A549 (cell line): ENCODE measurements around the gene CNNM2.

Experiments used
- CEBPB ChIP-seq, 2 experiments: fragments of >200 bp in 1 of 2; sonication (Bioruptor Twin) in 1 of 2; formaldehyde crosslinking in 1 of 2; IDR thresholded peaks; 2 replicates each; pipeline ENCODE4 v1.6.1; 2012 to 2016
- CTCF ChIP-seq: fragments of >200 bp; sonication (Bioruptor Twin); formaldehyde crosslinking; IDR thresholded peaks from 3 replicates; pipeline ENCODE4 v1.5.1; 2016
- EHMT2 ChIP-seq: fragments of 200-600 bp; sonication (generic); IDR thresholded peaks from 2 replicates; pipeline ENCODE4 v1.6.1; 2016; ENCODE audit warnings: antibody characterized with exemption, low read depth, mild to moderate bottlenecking, moderate library complexity
- HDAC2 ChIP-seq: fragments of 200-600 bp; sonication (generic); IDR thresholded peaks from 2 replicates; pipeline ENCODE4 v1.6.1; 2016
- NPAS2 ChIP-seq: fragments of 250-450 bp; sonication (Bioruptor Pico); IDR thresholded peaks from 2 replicates; pipeline ENCODE4 v1.8.0; 2022; ENCODE audit warnings: mild to moderate bottlenecking, moderate library complexity, borderline replicate concordance
- PBX3 ChIP-seq: IDR thresholded peaks from 2 replicates; pipeline ENCODE4 v1.6.1; 2012
- POLR2A ChIP-seq: IDR thresholded peaks from 2 replicates; pipeline ENCODE4 v1.6.1; 2012; ENCODE audit warnings: mild to moderate bottlenecking, low read length
- RARB ChIP-seq: fragments of 250-450 bp; sonication (Bioruptor Pico); IDR thresholded peaks from 2 replicates; pipeline ENCODE4 v1.8.0; 2021; ENCODE audit warnings: mild to moderate bottlenecking, moderate library complexity
- REST ChIP-seq: fragments of 200-600 bp; sonication (generic); IDR thresholded peaks from 2 replicates; pipeline ENCODE4 v1.6.1; 2016; ENCODE audit warnings: antibody characterized with exemption, mild to moderate bottlenecking, moderate library complexity
- TFCP2L1 ChIP-seq: fragments of 250-450 bp; sonication (Bioruptor Pico); IDR thresholded peaks from 2 replicates; pipeline ENCODE4 v1.5.0; 2021; ENCODE audit warnings: mild to moderate bottlenecking

GRCh38 chr10:103040418-103040817, 122.3 kb downstream of the CNNM2 start:
- TF ChIP-seq EHMT2 (no peak), HDAC2 (no peak), CTCF (no peak), RARB (CRISPR knock-in tag) (no peak), POLR2A (no peak), NPAS2 (no peak), TFCP2L1 (CRISPR knock-in tag) (no peak), CEBPB (IDR thresholded peaks at IDR 0.05) (no peak), PBX3 (no peak), REST (no peak)
